Measurements from ENCODE around the gene RBM38.

RBM38 gene

GRCh38 chr20:57353351-57353750 lies 37.8 kb upstream of the RBM38 start:
- no peak overlapping the region for H3K27ac ChIP-seq
- peaks cover 3% of the 10 kb centered on the region for H3K79me2 ChIP-seq
- H3K36me3 ChIP-seq (ENCODE audit: control insufficient read depth, insufficient read depth, low read length) = no peaks in the 10 kb centered on the region
- H3K27me3 ChIP-seq (ENCODE audit: control insufficient read depth, insufficient read depth, low read length) = no peaks in the 10 kb centered on the region
- no peak for TF ChIP-seq CTCF (IDR thresholded peaks at IDR 0.05)
- no peaks in the 10 kb centered on the region for H3K4me1 ChIP-seq
- no peak overlapping the region for H3K4me2 ChIP-seq (ENCODE audit: low read length)
- no peak overlapping the region for H2AFZ ChIP-seq
- H3K9me3 ChIP-seq (ENCODE audit: control insufficient read depth, low read length) = no peaks in the 10 kb centered on the region
- H3K9ac ChIP-seq = no peak overlapping the region
- no peak overlapping the region for H3K4me3 ChIP-seq (ENCODE audit: low read depth, low read length)

GRCh38 chr20:57361517-57361916 lies 29.7 kb upstream of the RBM38 start:
- no peak overlapping the region for H3K4me3 ChIP-seq (ENCODE audit: low read depth, low read length)
- no peak overlapping the region for H3K27ac ChIP-seq
- H3K9ac ChIP-seq = no peak overlapping the region
- no peaks in the 10 kb centered on the region for H3K27me3 ChIP-seq (ENCODE audit: control insufficient read depth, insufficient read depth, low read length)
- no peaks in the 10 kb centered on the region for H3K36me3 ChIP-seq (ENCODE audit: control insufficient read depth, insufficient read depth, low read length)
- no peak overlapping the region for H2AFZ ChIP-seq
- H3K9me3 ChIP-seq (ENCODE audit: control insufficient read depth, low read length) = no peaks in the 10 kb centered on the region
- TF ChIP-seq CTCF (IDR thresholded peaks at IDR 0.05) = no peak
- no peaks in the 10 kb centered on the region for H3K79me2 ChIP-seq
- no peak overlapping the region for H3K4me2 ChIP-seq (ENCODE audit: low read length)
- no peaks in the 10 kb centered on the region for H3K4me1 ChIP-seq

- Histone ChIP-seq H3K79me2 (no peaks in the 10 kb centered on the region), H3K9me3 (ENCODE audit: control insufficient read depth, low read length) (no peaks in the 10 kb centered on the region), H3K9ac (no peak overlapping the region), H3K27me3 (ENCODE audit: control insufficient read depth, insufficient read depth, low read length) (no peaks in the 10 kb centered on the region), H3K36me3 (ENCODE audit: control insufficient read depth, insufficient read depth, low read length) (no peaks in the 10 kb centered on the region), H3K4me3 (ENCODE audit: low read depth, low read length) (no peak overlapping the region), H3K4me2 (ENCODE audit: low read length) (no peak overlapping the region), H3K4me1 (no peaks in the 10 kb centered on the region), H3K27ac (no peak overlapping the region), H2AFZ (no peak overlapping the region)
- no peak for TF ChIP-seq CTCF (IDR thresholded peaks at IDR 0.05)
These were observed 26.7 kb upstream of the RBM38 start for GRCh38 chr20:57364451-57364850.

- no peaks in the 10 kb centered on the region for H3K9me3 ChIP-seq (ENCODE audit: control insufficient read depth, low read length)
- no peaks in the 10 kb centered on the region for H3K4me1 ChIP-seq
- no peak overlapping the region for H3K27ac ChIP-seq
- no peak overlapping the region for H3K9ac ChIP-seq
- no peaks in the 10 kb centered on the region for H3K79me2 ChIP-seq
- no peaks in the 10 kb centered on the region for H3K27me3 ChIP-seq (ENCODE audit: control insufficient read depth, insufficient read depth, low read length)
- TF ChIP-seq CTCF (IDR thresholded peaks at IDR 0.05) = no peak
- H3K4me3 ChIP-seq (ENCODE audit: low read depth, low read length) = no peak overlapping the region
- no peak overlapping the region for H2AFZ ChIP-seq
- no peaks in the 10 kb centered on the region for H3K36me3 ChIP-seq (ENCODE audit: control insufficient read depth, insufficient read depth, low read length)
- H3K4me2 ChIP-seq (ENCODE audit: low read length) = no peak overlapping the region
These were observed 21.6 kb upstream of the RBM38 start for GRCh38 chr20:57369596-57369995.

GRCh38 chr20:57370316-57370715 lies 20.9 kb upstream of the RBM38 start:
- no peak for TF ChIP-seq CTCF (IDR thresholded peaks at IDR 0.05)
- no peak overlapping the region for H2AFZ ChIP-seq
- no peak overlapping the region for H3K9ac ChIP-seq
- no peak overlapping the region for H3K27ac ChIP-seq
- H3K9me3 ChIP-seq (ENCODE audit: control insufficient read depth, low read length) = no peaks in the 10 kb centered on the region
- H3K36me3 ChIP-seq (ENCODE audit: control insufficient read depth, insufficient read depth, low read length) = no peaks in the 10 kb centered on the region
- no peak overlapping the region for H3K4me2 ChIP-seq (ENCODE audit: low read length)
- H3K79me2 ChIP-seq = no peaks in the 10 kb centered on the region
- H3K4me1 ChIP-seq = no peaks in the 10 kb centered on the region
- no peaks in the 10 kb centered on the region for H3K27me3 ChIP-seq (ENCODE audit: control insufficient read depth, insufficient read depth, low read length)
- no peak overlapping the region for H3K4me3 ChIP-seq (ENCODE audit: low read depth, low read length)

Data from parathyroid adenoma (tissue), 2 donors.